ENCODE measurements around the gene SRRM1.
"Not testable (repeated sequence)": the region's sequence is repeated elsewhere in the genome, so short reads cannot be mapped to it uniquely, and the experiment has no call there.

The SRRM1 gene

GRCh38 chr1:24648919-24649318, 5.8 kb downstream of the SRRM1 start:
- no peak for DNase-seq

GRCh38 chr1:24652382-24652781, 9.3 kb downstream of the SRRM1 start:
- DNase-seq, result no peak

GRCh38 chr1:24654010-24654409, 10.9 kb downstream of the SRRM1 start:
- no peak for DNase-seq

GRCh38 chr1:24656046-24656445, 12.9 kb downstream of the SRRM1 start:
- DNase-seq, result no peak

- DNase-seq, result no peak
Observed at GRCh38 chr1:24657781-24658180, 14.7 kb downstream of the SRRM1 start.

- DNase-seq, result no peak
Observed at GRCh38 chr1:24659166-24659904, 16.2 kb downstream of the SRRM1 start.

GRCh38 chr1:24659993-24660665, 17.0 kb downstream of the SRRM1 start:
- DNase-seq, result no peak

- no peak for DNase-seq
Observed at GRCh38 chr1:24664507-24665033, 21.5 kb downstream of the SRRM1 start.

- DNase-seq, result no peak
Observed at GRCh38 chr1:24666794-24667193, 23.7 kb downstream of the SRRM1 start.

- not testable (repeated sequence) for DNase-seq
Observed at GRCh38 chr1:24671372-24671771, 28.3 kb downstream of the SRRM1 start.

GRCh38 chr1:24672686-24673085, 29.6 kb downstream of the SRRM1 start:
- not testable (repeated sequence) for DNase-seq

- no peak for DNase-seq
Observed at GRCh38 chr1:24673341-24673740, 30.2 kb downstream of the SRRM1 start.

GRCh38 chr1:24678421-24678820, 35.3 kb downstream of the SRRM1 start:
- DNase-seq, result not testable (repeated sequence)

- no peak for DNase-seq
Observed at GRCh38 chr1:24679725-24680124, 36.6 kb downstream of the SRRM1 start.

GRCh38 chr1:24683713-24684162, 40.6 kb downstream of the SRRM1 start:
- DNase-seq, result no peak

- DNase-seq, result no peak
Observed at GRCh38 chr1:24688033-24688432, 44.9 kb downstream of the SRRM1 start.

- peak; percentile 50 to 80 (median 66) for DNase-seq
Observed at GRCh38 chr1:24688621-24689195, 45.6 kb downstream of the SRRM1 start.

- DNase-seq, result no peak
Observed at GRCh38 chr1:24691051-24691450, 47.9 kb downstream of the SRRM1 start.

GRCh38 chr1:24692351-24692980, 49.4 kb downstream of the SRRM1 start:
- no peak for DNase-seq

- no peak for DNase-seq
Observed at GRCh38 chr1:24693827-24694379, 50.8 kb downstream of the SRRM1 start.

GRCh38 chr1:24694380-24694843, 51.3 kb downstream of the SRRM1 start:
- DNase-seq, result peak; percentile 59 to 92 (median 66)

- no peak for DNase-seq
Observed at GRCh38 chr1:24695202-24695974, 52.3 kb downstream of the SRRM1 start.

All from NCI-H1417 (cell line).